NCI-H146 treated with DMSO at 0.1 percent for 48 hours (cell line): ENCODE results near the gene ZNF462.

Source experiments
- DNase-seq: peaks from one replicate; lab custom pipeline; 2025; ENCODE audit not compliant: unreplicated experiment; lab: John Stamatoyannopoulos, UW

The ZNF462 gene

GRCh38 chr9:107049046-107049802, 186.3 kb downstream of the ZNF462 start:
- DNase-seq = no peak

- no peak for DNase-seq
Observed at GRCh38 chr9:107049803-107050184, 186.8 kb downstream of the ZNF462 start.

GRCh38 chr9:107051392-107051791, 188.4 kb downstream of the ZNF462 start:
- DNase-seq = no peak

GRCh38 chr9:107054146-107054545, 191.2 kb downstream of the ZNF462 start:
- DNase-seq = no peak

GRCh38 chr9:107059220-107059619, 196.3 kb downstream of the ZNF462 start:
- DNase-seq = no peak

GRCh38 chr9:107060062-107060461, 197.1 kb downstream of the ZNF462 start:
- no peak for DNase-seq
